Central memory CD8-positive, alpha-beta T cell (primary cell): ENCODE measurements around the gene ZDHHC3.
"Not testable (repeated sequence)": the region's sequence is repeated elsewhere in the genome, so short reads cannot be mapped to it uniquely, and the experiment has no call there.

Experiments
- ATAC-seq: fragments of 150-1000 bp; cut with Tn5 transposase; replicated peaks from 2 replicates; pipeline ENCODE4 v1.10.0; 2022; ENCODE audit warnings: mild to moderate bottlenecking, moderate FRiP score, moderate number of reproducible peaks; ENCODE audit not compliant: poor library complexity, severe bottlenecking; ENCODE audit errors: extremely low read depth
- DNase-seq, 2 donors: peaks; one replicate each; pipeline ENCODE4 v3.0.0; 2021; ENCODE audit warnings: low spot score in 2 of 2
- H3K27ac Mint-ChIP-seq: one replicate; pipeline ENCODE4 v1.8.0; 2022; ENCODE audit warnings: low read depth, mild to moderate bottlenecking, moderate library complexity, mixed read lengths
- H3K27me3 Mint-ChIP-seq: one replicate; pipeline ENCODE4 v1.8.0; 2022; ENCODE audit warnings: mixed read lengths
- H3K36me3 Mint-ChIP-seq: one replicate; pipeline ENCODE4 v1.8.0; 2022; ENCODE audit warnings: mild to moderate bottlenecking, moderate library complexity, mixed read lengths; ENCODE audit not compliant: insufficient read depth
- H3K4me1 Mint-ChIP-seq: one replicate; pipeline ENCODE4 v1.8.0; 2022; ENCODE audit warnings: mixed read lengths
- H3K4me3 Mint-ChIP-seq: one replicate; pipeline ENCODE4 v1.8.0; 2022; ENCODE audit warnings: mild to moderate bottlenecking, moderate library complexity, mixed read lengths
- H3K9me3 Mint-ChIP-seq: one replicate; pipeline ENCODE4 v1.8.0; 2022; ENCODE audit warnings: mixed read lengths

The ZDHHC3 gene

DNA sequence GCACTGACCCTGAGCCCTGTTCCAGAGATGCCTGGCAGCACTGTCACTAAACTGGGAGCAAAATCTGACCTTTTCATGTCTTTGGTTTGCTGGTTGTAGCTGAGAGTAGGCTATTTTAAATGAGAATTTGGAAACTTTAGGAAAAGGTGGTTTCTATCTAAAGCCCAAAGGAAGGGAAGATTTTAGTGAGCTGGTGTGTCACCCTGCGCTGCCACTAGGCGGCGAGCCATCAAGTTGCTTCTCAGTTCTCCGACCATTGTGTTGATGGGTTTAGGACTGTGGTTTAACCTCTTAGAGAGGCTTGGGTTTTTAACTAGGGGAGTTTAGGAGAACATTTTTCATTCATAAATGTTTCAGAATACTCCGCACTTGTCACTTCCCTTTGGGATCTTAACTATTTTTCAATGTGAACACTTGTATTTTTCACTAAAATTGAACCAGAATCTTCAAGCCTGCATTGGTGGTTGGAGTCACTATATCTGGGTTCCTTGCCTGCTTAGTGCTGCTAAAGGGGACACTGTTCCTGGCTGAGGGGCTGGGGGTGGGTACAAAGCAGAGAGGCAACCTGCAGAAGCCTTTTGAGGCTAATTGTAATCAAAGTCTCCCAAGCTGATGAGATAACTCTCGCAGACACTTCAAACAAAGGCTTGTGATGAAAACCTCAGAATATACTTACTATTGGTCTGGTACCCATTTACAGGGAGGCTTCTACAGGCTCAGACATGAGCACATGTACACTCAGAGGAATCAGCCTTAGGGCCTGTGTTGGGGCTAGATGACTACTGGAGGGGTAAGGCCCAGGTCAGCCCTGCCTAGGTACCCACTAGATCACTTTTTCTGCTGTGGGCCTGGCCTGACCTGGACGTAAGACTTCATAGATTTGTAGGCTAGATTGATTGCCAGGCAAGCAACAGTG, 16.8 kb upstream of the ZDHHC3 start:
- Mint-ChIP-seq H3K27me3 (no peaks in the 10 kb centered on the region), H3K27ac (no peak overlapping the region), H3K4me3 (no peak overlapping the region), H3K9me3 (no peaks in the 10 kb centered on the region), H3K36me3 (peaks cover 6% of the 10 kb centered on the region), H3K4me1 (peaks cover 42% of the 10 kb centered on the region)
- DNase-seq (no peak), ATAC-seq (no peak)

DNA sequence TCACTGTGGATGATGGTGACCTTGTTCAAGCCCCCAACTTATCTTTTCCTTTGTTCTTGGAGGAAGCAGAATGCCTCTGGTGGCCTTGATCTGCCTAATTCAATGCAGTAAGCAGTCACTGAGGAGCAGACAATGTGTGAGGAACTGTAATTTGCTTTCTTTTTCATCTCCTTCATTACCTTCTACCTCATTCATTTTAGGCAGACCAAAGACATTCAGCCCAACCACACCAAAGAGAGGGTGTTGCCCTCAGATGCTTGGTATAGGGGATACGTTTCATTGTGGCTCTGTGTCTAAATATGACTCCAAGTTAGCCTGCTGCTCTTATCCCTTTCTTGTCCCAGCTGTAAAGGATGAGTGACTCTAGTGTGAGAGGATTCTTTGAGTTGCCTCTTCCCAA, 15.4 kb upstream of the ZDHHC3 start:
- peaks cover 45% of the 10 kb centered on the region for H3K4me1 Mint-ChIP-seq

DNA sequence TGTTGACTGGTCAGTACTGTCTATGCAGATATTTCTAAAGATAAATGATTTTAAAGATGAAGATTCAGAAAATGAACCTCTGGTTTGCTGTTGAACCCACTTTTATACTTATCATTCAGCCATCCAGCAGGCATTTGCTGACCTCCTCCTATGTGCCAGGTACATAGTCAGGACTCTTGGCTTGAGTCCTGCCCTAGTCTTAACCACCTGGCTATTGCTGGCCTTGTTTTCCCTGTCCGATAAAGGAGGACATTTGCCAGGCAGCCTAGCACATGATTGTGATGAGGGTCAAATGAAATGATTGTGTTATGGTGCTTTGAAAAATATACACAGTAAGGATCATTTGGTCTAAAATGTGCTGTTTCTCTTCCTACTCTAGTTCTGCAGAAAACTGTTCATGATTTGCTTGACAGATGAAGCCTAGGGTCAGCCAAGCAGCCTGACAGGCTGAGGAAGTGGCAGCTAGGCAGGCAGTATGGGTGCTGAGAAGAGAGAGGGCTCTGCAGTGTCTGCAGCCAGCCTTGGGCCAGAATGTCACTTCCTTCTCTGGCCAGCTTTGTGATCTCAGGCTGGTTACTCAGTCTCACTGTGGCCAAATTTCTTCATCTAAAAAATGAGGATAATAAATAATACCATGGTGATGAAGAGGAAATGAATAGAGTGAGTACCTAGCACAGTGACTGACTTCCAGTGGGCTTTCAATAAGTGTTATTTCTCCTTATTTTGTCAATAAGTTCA, 13.8 kb upstream of the ZDHHC3 start:
- H3K4me1 Mint-ChIP-seq: peaks cover 46% of the 10 kb centered on the region
- no peak overlapping the region for H3K4me3 Mint-ChIP-seq
- H3K27ac Mint-ChIP-seq: no peak overlapping the region
- ATAC-seq (no peak), DNase-seq (no peak)
- peaks cover 4% of the 10 kb centered on the region for H3K36me3 Mint-ChIP-seq
- H3K9me3 Mint-ChIP-seq: no peaks in the 10 kb centered on the region
- no peaks in the 10 kb centered on the region for H3K27me3 Mint-ChIP-seq

More for the DNA sequence above, 15.4 kb upstream of the ZDHHC3 start:
- Mint-ChIP-seq H3K27me3 (no peaks in the 10 kb centered on the region), H3K27ac (no peak overlapping the region), H3K36me3 (peaks cover 4% of the 10 kb centered on the region), H3K4me3 (no peak overlapping the region), H3K9me3 (no peaks in the 10 kb centered on the region)
- DNase-seq: no peak
- no peak for ATAC-seq

DNA sequence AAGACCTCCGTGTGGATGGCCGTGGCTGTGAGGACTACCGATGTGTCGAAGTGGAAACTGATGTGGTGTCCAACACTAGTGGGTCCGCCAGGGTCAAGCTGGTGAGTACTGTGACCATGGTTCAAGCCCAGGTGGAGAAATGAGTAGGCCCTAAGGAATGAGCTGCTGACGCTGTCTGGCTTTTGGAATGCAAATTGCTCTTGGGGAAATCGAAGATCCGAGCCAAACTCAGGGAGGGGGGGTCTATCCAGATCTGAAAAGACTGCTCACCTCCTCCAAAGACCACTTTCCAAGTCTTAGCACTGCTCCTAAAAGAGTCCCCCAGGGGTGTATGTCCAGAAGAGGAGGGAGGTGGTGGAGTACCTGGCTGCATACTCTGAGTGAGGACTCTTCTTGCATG, 13.2 kb upstream of the ZDHHC3 start:
- H3K9me3 Mint-ChIP-seq: no peaks in the 10 kb centered on the region
- no peak overlapping the region for H3K27ac Mint-ChIP-seq
- no peak for ATAC-seq
- H3K4me3 Mint-ChIP-seq: no peak overlapping the region
- DNase-seq: no peak
- no peaks in the 10 kb centered on the region for H3K27me3 Mint-ChIP-seq
- peaks cover 4% of the 10 kb centered on the region for H3K36me3 Mint-ChIP-seq
- H3K4me1 Mint-ChIP-seq: peaks cover 48% of the 10 kb centered on the region

DNA sequence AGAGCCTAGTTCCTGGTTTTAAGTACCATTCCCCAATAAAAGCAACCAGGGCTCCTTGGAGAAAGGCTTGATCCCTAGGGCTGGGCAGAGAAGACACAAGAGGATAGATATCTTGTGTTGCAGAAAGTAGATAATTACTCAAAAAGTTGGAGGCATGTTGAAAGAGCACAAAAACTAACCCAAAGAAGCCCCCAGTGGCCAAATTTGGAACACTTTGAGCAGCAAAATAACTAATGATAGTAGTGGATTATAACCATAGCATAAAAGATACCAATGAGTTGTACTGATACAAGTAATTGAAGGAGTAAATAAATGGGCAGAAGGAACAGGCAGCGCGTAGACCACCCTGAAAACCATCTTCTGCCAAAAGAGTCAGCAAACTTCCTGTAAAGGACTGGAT, 12.1 kb upstream of the ZDHHC3 start:
- Mint-ChIP-seq H3K36me3 (peaks cover 3% of the 10 kb centered on the region), H3K9me3 (no peaks in the 10 kb centered on the region), H3K4me1 (peaks cover 44% of the 10 kb centered on the region), H3K4me3 (no peak overlapping the region), H3K27ac (no peak overlapping the region), H3K27me3 (no peaks in the 10 kb centered on the region)
- DNase-seq (no peak), ATAC-seq (no peak)

DNA sequence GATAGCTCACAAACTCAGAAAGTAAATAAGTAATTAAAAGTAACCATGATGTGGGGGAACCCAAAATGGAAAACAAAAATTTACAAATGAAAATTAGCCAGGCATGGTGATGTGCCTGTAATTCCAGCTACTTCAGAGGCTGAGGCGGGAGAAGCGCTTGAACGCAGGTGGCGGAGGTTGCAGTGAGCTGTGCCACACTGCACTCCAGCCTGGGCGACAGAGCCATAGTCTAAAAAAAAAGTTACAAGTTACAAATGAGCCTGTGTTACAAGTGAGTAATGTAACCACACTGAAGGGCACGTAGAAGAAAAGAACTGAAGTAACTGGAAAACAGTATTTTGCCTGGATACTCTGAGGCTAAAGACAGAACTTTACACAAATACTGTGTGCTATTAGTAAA, 11.4 kb upstream of the ZDHHC3 start:
- DNase-seq: no peak

DNA sequence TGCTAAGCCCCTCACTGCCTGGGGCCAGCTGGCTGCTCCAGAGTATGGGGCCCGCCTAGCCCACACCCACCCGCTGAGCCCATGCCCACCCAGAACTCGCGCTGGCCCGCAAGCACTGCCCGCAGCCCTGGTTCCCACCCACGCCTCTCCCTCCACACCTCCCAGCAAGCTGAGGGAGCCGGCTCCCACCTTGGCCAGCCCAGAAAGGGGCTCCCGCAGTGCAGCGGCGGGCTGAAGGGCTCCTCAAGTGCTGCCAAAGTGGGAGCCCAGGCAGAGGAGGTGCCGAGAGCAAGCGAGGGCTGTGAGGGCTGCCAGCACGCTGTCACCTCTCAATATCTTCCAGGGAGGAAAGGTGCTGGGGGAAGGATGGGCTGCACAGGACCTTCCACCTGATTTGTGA, 10.4 kb upstream of the ZDHHC3 start:
- not testable (repeated sequence) for DNase-seq, H3K27ac Mint-ChIP-seq, H3K36me3 Mint-ChIP-seq, H3K27me3 Mint-ChIP-seq, H3K4me3 Mint-ChIP-seq, H3K9me3 Mint-ChIP-seq, ATAC-seq
- H3K4me1 Mint-ChIP-seq: peaks cover 47% of the 10 kb centered on the region

More for the DNA sequence above, 11.4 kb upstream of the ZDHHC3 start:
- H3K9me3 Mint-ChIP-seq: no peaks in the 10 kb centered on the region
- no peak overlapping the region for H3K4me3 Mint-ChIP-seq
- no peaks in the 10 kb centered on the region for H3K27me3 Mint-ChIP-seq
- no peak overlapping the region for H3K27ac Mint-ChIP-seq
- H3K4me1 Mint-ChIP-seq: peaks cover 44% of the 10 kb centered on the region
- H3K36me3 Mint-ChIP-seq: peaks cover 3% of the 10 kb centered on the region
- no peak for ATAC-seq

DNA sequence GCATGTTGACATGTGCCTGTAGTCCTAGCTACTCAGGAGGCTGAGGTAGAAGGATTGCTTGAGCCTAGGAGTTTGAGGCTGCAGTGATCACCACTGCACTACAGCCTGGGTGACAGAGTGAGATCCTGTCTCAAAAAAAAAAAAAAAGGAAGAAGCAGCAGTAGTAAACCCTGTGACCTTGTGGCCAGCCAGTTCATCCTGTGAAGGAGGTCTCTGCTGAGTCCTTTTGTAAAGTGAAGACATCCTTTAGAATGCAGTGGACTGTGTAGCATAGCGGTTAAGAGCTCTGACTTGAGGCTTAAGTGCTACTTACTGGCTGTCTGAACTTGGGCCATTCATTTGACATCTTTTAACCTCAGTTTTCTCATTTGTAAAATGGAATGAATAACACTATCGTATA, 8.4 kb upstream of the ZDHHC3 start:
- Mint-ChIP-seq H3K4me1 (peaks cover 56% of the 10 kb centered on the region), H3K27me3 (no peaks in the 10 kb centered on the region), H3K9me3 (no peaks in the 10 kb centered on the region), H3K27ac (no peak overlapping the region), H3K4me3 (no peak overlapping the region), H3K36me3 (no peaks in the 10 kb centered on the region)
- no peak for DNase-seq
- ATAC-seq: peak; percentile 76

DNA sequence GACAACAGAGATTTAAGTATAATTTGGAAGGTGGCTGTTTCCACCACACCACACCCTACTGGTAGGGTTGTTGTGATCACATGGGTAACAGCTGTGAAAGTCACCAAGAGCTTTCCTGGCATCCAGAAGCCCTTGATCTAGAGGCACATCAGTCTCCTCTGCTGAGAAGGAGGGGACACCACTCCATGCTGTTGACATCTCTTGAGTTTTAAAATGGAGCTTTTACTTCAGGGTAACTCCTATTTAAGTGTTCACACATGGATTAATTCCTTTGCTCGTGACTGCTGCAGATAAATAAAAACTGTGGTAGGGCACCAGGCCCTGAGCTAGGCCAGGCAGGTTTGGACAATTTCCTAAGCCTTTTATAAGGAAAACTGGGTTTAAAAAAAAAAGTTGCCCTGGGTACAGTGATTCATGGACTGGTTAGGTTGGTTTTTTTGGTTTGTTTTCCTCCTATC, 7.5 kb upstream of the ZDHHC3 start:
- Mint-ChIP-seq H3K4me3 (no peak overlapping the region), H3K4me1 (peaks cover 58% of the 10 kb centered on the region), H3K27ac (no peak overlapping the region), H3K36me3 (no peaks in the 10 kb centered on the region), H3K27me3 (no peaks in the 10 kb centered on the region), H3K9me3 (no peaks in the 10 kb centered on the region)
- ATAC-seq (no peak), DNase-seq (no peak)

DNA sequence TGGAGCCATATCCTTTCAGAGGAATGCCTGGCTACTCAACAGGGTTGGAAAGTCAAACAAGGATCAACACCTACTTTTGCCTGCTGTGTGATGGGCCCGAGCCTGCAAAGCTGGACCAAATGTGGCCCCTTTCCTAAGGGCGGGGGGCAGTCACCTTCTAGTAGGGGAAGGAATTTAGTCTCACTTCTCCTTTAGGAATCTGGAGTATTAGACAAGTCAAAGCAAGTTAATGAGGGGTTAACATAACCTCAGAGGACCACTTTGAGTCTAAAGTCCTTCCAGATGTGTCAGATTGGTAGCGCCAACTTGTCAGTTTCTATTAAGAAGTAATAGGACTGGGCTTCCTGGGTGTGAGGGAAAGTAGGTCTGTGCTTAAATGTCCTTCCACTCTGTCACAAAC, 6.8 kb upstream of the ZDHHC3 start:
- Mint-ChIP-seq H3K4me3 (no peak overlapping the region), H3K9me3 (no peaks in the 10 kb centered on the region), H3K27ac (no peak overlapping the region), H3K36me3 (no peaks in the 10 kb centered on the region), H3K27me3 (no peaks in the 10 kb centered on the region), H3K4me1 (peaks cover 59% of the 10 kb centered on the region)
- DNase-seq: no peak
- no peak for ATAC-seq

DNA sequence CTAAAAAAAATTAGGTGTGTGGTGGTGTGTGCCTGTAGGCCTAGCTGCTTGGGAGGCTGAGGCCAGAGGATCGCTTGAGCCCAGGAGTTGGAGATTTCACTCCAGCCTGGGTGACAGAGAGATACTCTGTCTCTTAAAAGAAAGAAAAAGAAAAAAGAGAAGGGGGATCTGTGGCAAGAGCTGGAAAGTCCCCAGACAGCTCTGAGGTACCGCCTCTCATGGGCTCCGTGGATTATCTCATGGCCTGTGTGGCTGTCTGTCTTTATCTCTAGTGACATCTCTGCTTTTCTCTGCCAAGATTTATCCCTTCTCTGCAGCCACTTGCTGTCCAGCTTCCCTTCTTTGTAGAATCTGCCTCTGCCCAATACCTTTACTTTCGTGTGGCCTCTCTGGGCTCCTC, 5.8 kb upstream of the ZDHHC3 start:
- no peak overlapping the region for H3K4me3 Mint-ChIP-seq
- DNase-seq (no peak), ATAC-seq (no peak)
- H3K27me3 Mint-ChIP-seq: no peaks in the 10 kb centered on the region
- no peak overlapping the region for H3K27ac Mint-ChIP-seq
- no peaks in the 10 kb centered on the region for H3K9me3 Mint-ChIP-seq
- peaks cover 66% of the 10 kb centered on the region for H3K4me1 Mint-ChIP-seq
- no peaks in the 10 kb centered on the region for H3K36me3 Mint-ChIP-seq

DNA sequence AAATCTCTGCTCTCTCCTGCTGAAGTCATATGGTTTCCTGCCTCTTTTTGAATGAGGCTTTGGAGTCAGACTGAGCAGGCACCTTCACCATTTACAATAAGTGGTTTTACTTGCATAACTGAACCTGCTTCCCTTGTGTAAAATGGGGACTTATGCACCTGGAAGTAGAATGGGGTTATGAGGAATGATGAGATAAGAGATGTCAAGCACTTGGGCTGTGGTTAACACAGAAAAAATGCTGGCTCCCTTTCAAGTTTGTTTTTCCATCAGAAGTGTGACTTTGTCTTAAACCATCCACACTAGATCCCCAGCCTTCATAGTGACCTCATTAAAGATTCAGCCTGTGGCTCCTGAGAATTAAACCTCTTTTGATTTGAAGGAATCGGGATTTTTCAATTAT, 5.2 kb upstream of the ZDHHC3 start:
- Mint-ChIP-seq H3K4me1 (peaks cover 72% of the 10 kb centered on the region), H3K36me3 (peaks cover 3% of the 10 kb centered on the region), H3K27me3 (no peaks in the 10 kb centered on the region), H3K27ac (no peak overlapping the region), H3K4me3 (no peak overlapping the region), H3K9me3 (no peaks in the 10 kb centered on the region)
- DNase-seq (no peak), ATAC-seq (no peak)

DNA sequence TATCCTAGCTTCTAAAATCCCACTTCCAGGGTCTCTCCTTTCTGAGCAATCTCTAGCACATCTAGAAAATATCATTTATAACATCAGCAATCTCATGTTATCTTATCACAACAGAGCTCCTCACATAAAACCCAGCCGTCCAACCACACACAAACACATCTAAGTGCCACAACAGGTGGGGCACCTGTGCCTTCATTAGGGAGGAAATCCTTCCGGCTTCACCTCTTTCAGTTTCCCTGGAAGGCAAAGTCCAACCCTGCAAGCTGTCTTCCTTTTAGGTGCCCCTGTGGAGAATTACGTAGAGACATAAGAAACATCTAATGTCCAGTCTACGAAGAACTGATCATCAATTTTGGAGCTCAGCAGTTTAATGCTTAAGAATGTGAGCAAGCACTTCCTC, 1.6 kb downstream of the ZDHHC3 start:
- Mint-ChIP-seq H3K4me3 (peak overlapping the region; percentile 93), H3K9me3 (no peaks in the 10 kb centered on the region), H3K27me3 (no peaks in the 10 kb centered on the region), H3K4me1 (peaks cover 68% of the 10 kb centered on the region), H3K27ac (no peak overlapping the region), H3K36me3 (peaks cover 14% of the 10 kb centered on the region)
- DNase-seq: no peak
- ATAC-seq: no peak
